Liver (tissue), 9 donors: Measurements from ENCODE around the gene TANGO6. TPM values are rescaled to one million over a fixed set of nuclear protein-coding genes. Genes with fewer than 3 reads are reported as not detected.

Experiments
- DNase-seq: peaks from one replicate; pipeline ENCODE4 v3.0.0-alpha.2; 2017; ENCODE audit warnings: low spot score
- H3K27ac ChIP-seq, 2 donors: one replicate each; pipeline ENCODE4 v1.7.0; 2013; ENCODE audit warnings: inconsistent platforms in 2 of 2, low read length in 2 of 2, control low read depth in 1 of 2, low read depth in 1 of 2, mild to moderate bottlenecking in 1 of 2
- H3K27me3 ChIP-seq, 4 donors: one replicate each; pipeline versions ENCODE4 v1.6.1 to v1.7.0; 2013; ENCODE audit warnings: low read length in 3 of 4, inconsistent platforms in 1 of 4, mild to moderate bottlenecking in 1 of 4, moderate library complexity in 1 of 4; ENCODE audit not compliant: control insufficient read depth in 4 of 4, insufficient read depth in 4 of 4
- H3K36me3 ChIP-seq, 4 donors: one replicate each; pipeline versions ENCODE4 v1.6.1 to v1.7.0; 2013; ENCODE audit warnings: low read length in 3 of 4, mild to moderate bottlenecking in 3 of 4, low read depth in 1 of 4, moderate library complexity in 1 of 4; ENCODE audit not compliant: control insufficient read depth in 4 of 4, insufficient read depth in 3 of 4
- H3K4me1 ChIP-seq, 4 donors: one replicate each; pipeline versions ENCODE4 v1.6.1 to v1.7.0; 2013; ENCODE audit warnings: low read length in 3 of 4, mild to moderate bottlenecking in 3 of 4, moderate library complexity in 1 of 4; ENCODE audit not compliant: control insufficient read depth in 4 of 4, insufficient read depth in 4 of 4
- H3K4me3 ChIP-seq, 3 donors: one replicate each; pipeline versions ENCODE4 v1.6.1 to v1.7.0; 2013; ENCODE audit warnings: low read length in 3 of 3, control low read depth in 1 of 3, low read depth in 1 of 3, mild to moderate bottlenecking in 1 of 3
- H3K9ac ChIP-seq, 2 donors: one replicate each; pipeline ENCODE4 v1.7.0; 2013; ENCODE audit warnings: low read length in 2 of 2, mild to moderate bottlenecking in 2 of 2, moderate library complexity in 2 of 2, control low read depth in 1 of 2, low read depth in 1 of 2
- H3K9me3 ChIP-seq, 4 donors: one replicate each; pipeline versions ENCODE4 v1.6.1 to v1.7.0; 2013; ENCODE audit warnings: low read length in 3 of 4; ENCODE audit not compliant: control insufficient read depth in 4 of 4
- EGR1 ChIP-seq, 2 donors: IDR thresholded peaks; 2 replicates each; pipeline ENCODE4 v1.6.1; 2016 to 2018; ENCODE audit warnings: antibody characterized with exemption in 2 of 2, low read depth in 2 of 2
- FOXA1 ChIP-seq: IDR thresholded peaks from 2 replicates; pipeline ENCODE4 v1.6.1; 2016; ENCODE audit warnings: antibody characterized with exemption
- FOXA2 ChIP-seq: IDR thresholded peaks from 2 replicates; pipeline ENCODE4 v1.6.1; 2016; ENCODE audit warnings: antibody characterized with exemption
- GABPA ChIP-seq, 2 donors: IDR thresholded peaks in 1 of 2; conservative IDR thresholded peaks in 1 of 2; 2 replicates each; pipeline ENCODE4 v1.6.1; 2016; ENCODE audit warnings: antibody characterized with exemption in 2 of 2, mild to moderate bottlenecking in 1 of 2, moderate library complexity in 1 of 2
- HNF4G ChIP-seq: IDR thresholded peaks from 2 replicates; pipeline ENCODE4 v1.6.1; 2016; ENCODE audit warnings: antibody characterized with exemption
- JUND ChIP-seq, 2 donors: IDR thresholded peaks; 2 replicates each; pipeline ENCODE4 v1.6.1; 2016; ENCODE audit warnings: antibody characterized with exemption in 2 of 2
- NR2F2 ChIP-seq: IDR thresholded peaks from 2 replicates; pipeline ENCODE4 v1.6.1; 2016; ENCODE audit warnings: antibody characterized with exemption
- RAD21 ChIP-seq, 2 donors: IDR thresholded peaks; 2 replicates each; pipeline ENCODE4 v1.6.1; 2016; ENCODE audit warnings: antibody characterized with exemption in 2 of 2, mild to moderate bottlenecking in 2 of 2
- RXRA ChIP-seq, 2 donors: IDR thresholded peaks; 2 replicates each; pipeline ENCODE4 v1.6.1; 2017 to 2018; ENCODE audit warnings: antibody characterized with exemption in 2 of 2, mild to moderate bottlenecking in 1 of 2
- SP1 ChIP-seq: IDR thresholded peaks from 2 replicates; pipeline ENCODE4 v1.6.1; 2018; ENCODE audit warnings: antibody characterized with exemption, mild to moderate bottlenecking
- TAF1 ChIP-seq: conservative IDR thresholded peaks from 2 replicates; pipeline ENCODE4 v1.6.1; 2016; ENCODE audit warnings: antibody characterized with exemption, mild to moderate bottlenecking
- YY1 ChIP-seq: IDR thresholded peaks from 2 replicates; pipeline ENCODE4 v1.6.1; 2016; ENCODE audit warnings: antibody characterized with exemption, mild to moderate bottlenecking
- WGBS: extraction: QIAGEN DNeasy Blood & Tissue Kit; methylation state at CpG from one replicate; pipeline ENCODE4 v1.1.7; 2013; 5-methylcytosine and 5-hydroxymethylcytosine counted together
- polyA plus RNA-seq, 2 donors: library from polyadenylated mRNA; stranded (reverse) in 1 of 2; unstranded in 1 of 2; fragments of 200-250 nt in 1 of 2; fragments of >200 nt in 1 of 2; fragmentation: Nextera tagmentation in 1 of 2; extraction: Ambion mirVana in 1 of 2; gene quantifications; one replicate each; pipeline versions ENCODE4 v1.2.1 to v1.2.3, GENCODE V29; 2013 to 2015
- total RNA-seq, 2 donors: library from RNA; depleted of rRNA; stranded (reverse); fragments of >200 nt; gene quantifications; one replicate each; pipeline ENCODE4 v1.2.3, GENCODE V29; 2014
- TF ChIP-seq, protein P1 (sequence below): IDR thresholded peaks from 2 replicates; pipeline ENCODE4 v1.6.1; 2016; ENCODE audit warnings: antibody characterized with exemption
- TF ChIP-seq, protein P2 (sequence below): fragments of 150-350 bp; IDR thresholded peaks from 2 replicates; pipeline ENCODE4 v1.5.1; 2017; ENCODE audit warnings: improper control_type of control experiment, low read depth, low read length; ENCODE audit not compliant: missing input control
- TF ChIP-seq, protein P3 (sequence below): IDR thresholded peaks from 2 replicates; pipeline ENCODE4 v1.6.1; 2016; ENCODE audit warnings: antibody characterized with exemption
- TF ChIP-seq, protein P4 (sequence below): IDR thresholded peaks from 2 replicates; pipeline ENCODE4 v1.6.1; 2016; ENCODE audit warnings: antibody characterized with exemption, mild to moderate bottlenecking
- donor health status: healthy.
- donor health status: healthy.
- donor health status: healthy.
- donor health status: healthy.
- donor health status: healthy.

The TANGO6 gene
- total and polyA plus RNA-seq, 4 donors = 6.8 to 40.6 (median 10.5) TPM

DNA sequence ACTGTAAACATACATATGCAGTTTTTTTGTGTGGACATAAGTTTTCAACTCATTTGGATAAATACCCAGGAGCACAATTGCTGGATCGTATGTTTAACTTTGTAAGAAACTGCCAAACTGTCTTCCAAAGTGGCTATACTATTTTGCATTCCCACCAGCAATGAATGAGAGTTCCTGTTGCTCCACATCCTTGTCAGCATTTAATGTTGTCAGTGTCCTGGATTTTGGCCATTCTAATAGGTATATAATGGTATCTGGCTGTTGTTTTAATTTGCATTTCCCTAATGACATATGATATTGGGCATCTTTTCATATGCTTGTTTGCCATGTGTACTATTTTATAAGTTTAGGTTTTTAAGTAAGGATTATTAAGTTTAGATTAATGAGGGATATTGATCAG is 14.1 kb downstream of the TANGO6 start:
- Histone ChIP-seq H3K36me3 (peaks cover 0 to 7% (median 2%) of the 10 kb centered on the region in 4 donors), H3K9me3 (no peaks in the 10 kb centered on the region), H3K4me3 (no peak overlapping the region), H3K27me3 (no peaks in the 10 kb centered on the region), H3K4me1 (no peaks in the 10 kb centered on the region), H3K9ac (no peak overlapping the region), H3K27ac (no peak overlapping the region)
- TF ChIP-seq RXRA (IDR thresholded peaks at IDR 0.05) (no peak), YY1 (no peak), SP1 (no peak), NR2F2 (no peak), JUND (IDR thresholded peaks at IDR 0.05) (no peak), GABPA (IDR thresholded peaks at IDR 0.05 in 1 of 2, conservative IDR thresholded peaks at IDR 0.05 in 1 of 2) (no peak), RAD21 (IDR thresholded peaks at IDR 0.05) (no peak), HNF4G (no peak), FOXA2 (no peak), FOXA1 (no peak), EGR1 (IDR thresholded peaks at IDR 0.05; ENCODE audit: low read depth in 2 of 2) (no peak)
- TF ChIP-seq, protein P1, sequence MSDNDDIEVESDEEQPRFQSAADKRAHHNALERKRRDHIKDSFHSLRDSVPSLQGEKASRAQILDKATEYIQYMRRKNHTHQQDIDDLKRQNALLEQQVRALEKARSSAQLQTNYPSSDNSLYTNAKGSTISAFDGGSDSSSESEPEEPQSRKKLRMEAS = no peak
- TF ChIP-seq, protein P2, sequence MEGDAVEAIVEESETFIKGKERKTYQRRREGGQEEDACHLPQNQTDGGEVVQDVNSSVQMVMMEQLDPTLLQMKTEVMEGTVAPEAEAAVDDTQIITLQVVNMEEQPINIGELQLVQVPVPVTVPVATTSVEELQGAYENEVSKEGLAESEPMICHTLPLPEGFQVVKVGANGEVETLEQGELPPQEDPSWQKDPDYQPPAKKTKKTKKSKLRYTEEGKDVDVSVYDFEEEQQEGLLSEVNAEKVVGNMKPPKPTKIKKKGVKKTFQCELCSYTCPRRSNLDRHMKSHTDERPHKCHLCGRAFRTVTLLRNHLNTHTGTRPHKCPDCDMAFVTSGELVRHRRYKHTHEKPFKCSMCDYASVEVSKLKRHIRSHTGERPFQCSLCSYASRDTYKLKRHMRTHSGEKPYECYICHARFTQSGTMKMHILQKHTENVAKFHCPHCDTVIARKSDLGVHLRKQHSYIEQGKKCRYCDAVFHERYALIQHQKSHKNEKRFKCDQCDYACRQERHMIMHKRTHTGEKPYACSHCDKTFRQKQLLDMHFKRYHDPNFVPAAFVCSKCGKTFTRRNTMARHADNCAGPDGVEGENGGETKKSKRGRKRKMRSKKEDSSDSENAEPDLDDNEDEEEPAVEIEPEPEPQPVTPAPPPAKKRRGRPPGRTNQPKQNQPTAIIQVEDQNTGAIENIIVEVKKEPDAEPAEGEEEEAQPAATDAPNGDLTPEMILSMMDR = no peak
- no peak for DNase-seq
- WGBS = 93% methylated on average over 1 of the region's 1 CpG

DNA sequence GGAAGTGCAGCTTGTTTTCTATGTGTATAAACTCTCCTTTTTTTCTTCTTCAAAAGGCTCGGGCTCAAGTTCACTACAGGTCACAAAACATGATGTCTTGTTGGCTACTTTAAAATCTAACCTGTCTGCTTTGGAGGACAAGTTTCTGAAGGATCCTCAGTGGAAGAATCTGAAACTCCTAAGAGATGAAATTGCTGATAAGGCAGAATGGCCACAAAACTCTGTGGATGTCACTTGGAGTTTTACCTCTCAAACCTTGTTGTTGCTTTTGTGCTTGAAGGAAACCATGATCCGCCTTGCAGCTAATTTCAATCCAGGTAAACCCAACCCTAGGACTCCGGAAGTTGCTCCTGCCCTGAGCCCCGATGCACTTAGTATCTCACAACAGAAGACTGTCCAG is 16.5 kb downstream of the TANGO6 start:
- 93% methylated on average over 4 of the region's 4 CpGs for WGBS
- H3K27ac ChIP-seq = no peak overlapping the region
- no peaks in the 10 kb centered on the region for H3K9me3 ChIP-seq
- H3K4me1 ChIP-seq = no peaks in the 10 kb centered on the region
- H3K4me3 ChIP-seq = no peak overlapping the region
- H3K9ac ChIP-seq = no peak overlapping the region
- DNase-seq = no peak
- peaks cover 0 to 14% (median 3%) of the 10 kb centered on the region in 4 donors for H3K36me3 ChIP-seq
- no peak for TF ChIP-seq SP1
- H3K27me3 ChIP-seq = no peaks in the 10 kb centered on the region

DNA sequence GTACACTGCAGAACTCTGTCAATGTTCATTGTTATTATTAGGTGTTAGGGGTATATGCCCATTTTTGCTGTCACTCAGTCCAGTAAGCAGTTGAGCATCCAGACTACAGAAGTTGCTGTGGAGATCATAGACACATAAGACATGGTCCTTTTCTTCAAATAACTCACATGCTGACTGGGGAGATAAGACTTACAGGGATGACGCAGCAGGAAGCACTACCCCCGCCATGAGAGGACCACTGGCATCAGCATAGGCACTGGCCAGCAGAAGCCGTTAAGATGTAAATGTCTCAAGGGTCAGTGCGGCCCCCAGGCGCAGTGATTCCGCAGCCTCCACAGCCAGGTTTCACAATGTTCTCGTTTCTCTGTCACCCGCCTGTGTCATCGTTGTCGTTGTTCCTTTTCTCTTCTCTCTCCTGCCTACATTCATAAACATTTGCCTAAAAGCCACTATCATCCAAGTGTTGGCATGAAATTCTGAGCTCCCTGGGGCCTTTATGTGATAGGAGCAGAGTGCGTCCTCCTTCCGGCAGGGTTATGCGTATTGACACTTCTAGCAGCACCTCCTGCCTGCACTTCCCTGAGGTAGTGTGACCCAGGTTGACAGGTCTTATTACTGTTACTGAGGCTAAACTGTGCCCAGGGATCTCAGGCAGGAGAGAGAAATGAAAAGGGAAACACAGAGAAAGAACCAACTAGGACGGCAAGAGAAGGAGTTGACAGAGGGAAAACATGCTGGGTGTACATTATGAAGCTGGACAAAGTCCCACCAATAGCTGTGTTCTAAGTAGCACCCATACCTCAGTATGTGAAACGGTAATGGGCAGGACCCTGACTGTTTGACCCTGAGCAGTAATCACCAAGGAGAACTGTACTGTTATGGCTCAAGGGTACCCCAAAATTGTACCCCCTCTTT is 17.9 kb downstream of the TANGO6 start:
- H3K9me3 ChIP-seq = no peaks in the 10 kb centered on the region
- no peaks in the 10 kb centered on the region for H3K27me3 ChIP-seq
- WGBS = 88% methylated on average over 15 of the region's 15 CpGs
- peaks cover 0 to 14% (median 3%) of the 10 kb centered on the region in 4 donors for H3K36me3 ChIP-seq
- H3K27ac ChIP-seq = no peak overlapping the region
- H3K9ac ChIP-seq = no peak overlapping the region
- H3K4me1 ChIP-seq = no peaks in the 10 kb centered on the region
- DNase-seq = no peak
- no peak overlapping the region for H3K4me3 ChIP-seq
- no peak for TF ChIP-seq TAF1
- TF ChIP-seq YY1 = no peak
- TF ChIP-seq, protein P3, sequence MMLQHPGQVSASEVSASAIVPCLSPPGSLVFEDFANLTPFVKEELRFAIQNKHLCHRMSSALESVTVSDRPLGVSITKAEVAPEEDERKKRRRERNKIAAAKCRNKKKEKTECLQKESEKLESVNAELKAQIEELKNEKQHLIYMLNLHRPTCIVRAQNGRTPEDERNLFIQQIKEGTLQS = no peak
- no peak for TF ChIP-seq JUND (IDR thresholded peaks at IDR 0.05)
- TF ChIP-seq, protein P1 = no peak
- no peak for TF ChIP-seq HNF4G
- no peak for TF ChIP-seq EGR1 (IDR thresholded peaks at IDR 0.05; ENCODE audit: low read depth in 2 of 2)
- TF ChIP-seq RAD21 (IDR thresholded peaks at IDR 0.05) = no peak
- TF ChIP-seq, protein P4, sequence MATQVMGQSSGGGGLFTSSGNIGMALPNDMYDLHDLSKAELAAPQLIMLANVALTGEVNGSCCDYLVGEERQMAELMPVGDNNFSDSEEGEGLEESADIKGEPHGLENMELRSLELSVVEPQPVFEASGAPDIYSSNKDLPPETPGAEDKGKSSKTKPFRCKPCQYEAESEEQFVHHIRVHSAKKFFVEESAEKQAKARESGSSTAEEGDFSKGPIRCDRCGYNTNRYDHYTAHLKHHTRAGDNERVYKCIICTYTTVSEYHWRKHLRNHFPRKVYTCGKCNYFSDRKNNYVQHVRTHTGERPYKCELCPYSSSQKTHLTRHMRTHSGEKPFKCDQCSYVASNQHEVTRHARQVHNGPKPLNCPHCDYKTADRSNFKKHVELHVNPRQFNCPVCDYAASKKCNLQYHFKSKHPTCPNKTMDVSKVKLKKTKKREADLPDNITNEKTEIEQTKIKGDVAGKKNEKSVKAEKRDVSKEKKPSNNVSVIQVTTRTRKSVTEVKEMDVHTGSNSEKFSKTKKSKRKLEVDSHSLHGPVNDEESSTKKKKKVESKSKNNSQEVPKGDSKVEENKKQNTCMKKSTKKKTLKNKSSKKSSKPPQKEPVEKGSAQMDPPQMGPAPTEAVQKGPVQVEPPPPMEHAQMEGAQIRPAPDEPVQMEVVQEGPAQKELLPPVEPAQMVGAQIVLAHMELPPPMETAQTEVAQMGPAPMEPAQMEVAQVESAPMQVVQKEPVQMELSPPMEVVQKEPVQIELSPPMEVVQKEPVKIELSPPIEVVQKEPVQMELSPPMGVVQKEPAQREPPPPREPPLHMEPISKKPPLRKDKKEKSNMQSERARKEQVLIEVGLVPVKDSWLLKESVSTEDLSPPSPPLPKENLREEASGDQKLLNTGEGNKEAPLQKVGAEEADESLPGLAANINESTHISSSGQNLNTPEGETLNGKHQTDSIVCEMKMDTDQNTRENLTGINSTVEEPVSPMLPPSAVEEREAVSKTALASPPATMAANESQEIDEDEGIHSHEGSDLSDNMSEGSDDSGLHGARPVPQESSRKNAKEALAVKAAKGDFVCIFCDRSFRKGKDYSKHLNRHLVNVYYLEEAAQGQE = no peak
- TF ChIP-seq, protein P2 = no peak
